HG02571 (cell line): ENCODE measurements around the gene ETNK2.

ENCODE experiments used
- ATAC-seq: cut with Tn5 transposase; IDR thresholded peaks from one replicate; pipeline ENCODE4 v1.9.1; 2021; ENCODE audit warnings: mild to moderate bottlenecking, moderate library complexity; ENCODE audit not compliant: unreplicated experiment

The ETNK2 gene

DNA sequence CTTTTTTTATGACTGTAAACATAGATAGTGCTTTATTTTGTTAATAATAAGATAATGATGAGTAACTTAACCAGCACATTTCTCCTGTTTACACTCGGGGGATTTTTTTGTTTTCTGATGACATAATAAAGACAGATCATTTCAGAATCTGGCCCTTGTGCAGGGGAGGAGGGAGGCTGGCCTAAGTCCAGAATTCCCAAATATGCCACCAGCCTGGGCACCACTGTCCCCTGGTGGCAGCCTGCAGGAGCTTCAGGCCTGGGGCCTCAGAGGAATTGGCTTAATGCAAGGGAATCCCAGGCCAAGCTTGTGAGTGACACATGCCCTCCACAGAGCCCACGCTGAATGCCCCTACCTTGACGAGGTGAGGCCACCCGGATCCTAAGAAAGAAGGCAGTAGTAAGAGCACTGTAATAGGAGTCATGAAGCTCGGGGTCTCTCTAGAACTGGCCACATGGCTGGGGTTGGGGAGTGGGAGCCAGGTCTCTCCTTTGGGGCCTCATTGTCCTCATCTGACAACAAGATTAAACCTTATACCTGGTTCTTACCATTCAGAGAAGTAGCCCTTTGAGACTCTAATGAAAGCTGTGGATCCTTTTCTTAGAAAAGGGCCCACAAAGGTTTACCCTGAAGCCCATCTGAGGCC, 24.1 kb downstream of the ETNK2 start:
- ATAC-seq, result no peak

DNA sequence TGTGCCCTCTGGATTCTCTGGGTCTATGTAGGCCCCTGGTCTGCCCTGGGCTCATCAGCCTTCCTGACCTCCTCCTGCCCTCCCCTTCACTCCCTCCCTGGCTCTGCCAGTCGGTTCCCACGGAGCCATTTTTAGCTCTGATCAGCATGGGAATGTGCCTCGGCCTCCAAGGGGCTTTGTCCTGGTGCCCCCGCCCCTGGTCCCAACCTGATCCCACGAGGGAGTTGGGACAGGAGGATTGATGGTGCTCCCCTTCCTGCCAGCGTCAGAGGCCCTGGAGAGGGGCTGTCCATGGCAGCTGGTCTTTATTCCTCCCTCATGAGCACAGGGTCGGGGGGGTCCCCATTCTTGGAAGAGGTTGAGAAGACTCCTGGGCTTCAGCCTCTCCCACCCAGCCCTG, 24.9 kb downstream of the ETNK2 start:
- no peak for ATAC-seq

DNA sequence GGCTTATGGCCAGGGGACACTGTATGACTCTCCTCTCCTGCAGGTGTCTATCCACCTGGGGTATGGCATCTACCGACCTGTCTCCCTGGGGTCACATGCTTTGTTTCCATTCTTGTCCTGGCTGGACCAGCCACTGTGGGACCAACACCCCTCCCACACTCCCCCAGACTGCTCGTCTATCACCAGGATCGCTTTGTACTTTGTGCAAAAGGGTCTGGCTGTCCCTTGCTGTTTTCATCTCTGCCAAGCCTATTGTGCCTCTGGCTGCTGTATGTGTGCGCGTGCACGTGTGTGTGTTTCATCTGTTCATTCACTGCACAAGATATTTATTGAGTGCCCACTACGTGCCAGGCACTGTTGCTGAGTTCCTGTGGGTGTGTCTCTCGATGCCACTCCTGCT, 25.5 kb downstream of the ETNK2 start:
- ATAC-seq, result no peak

DNA sequence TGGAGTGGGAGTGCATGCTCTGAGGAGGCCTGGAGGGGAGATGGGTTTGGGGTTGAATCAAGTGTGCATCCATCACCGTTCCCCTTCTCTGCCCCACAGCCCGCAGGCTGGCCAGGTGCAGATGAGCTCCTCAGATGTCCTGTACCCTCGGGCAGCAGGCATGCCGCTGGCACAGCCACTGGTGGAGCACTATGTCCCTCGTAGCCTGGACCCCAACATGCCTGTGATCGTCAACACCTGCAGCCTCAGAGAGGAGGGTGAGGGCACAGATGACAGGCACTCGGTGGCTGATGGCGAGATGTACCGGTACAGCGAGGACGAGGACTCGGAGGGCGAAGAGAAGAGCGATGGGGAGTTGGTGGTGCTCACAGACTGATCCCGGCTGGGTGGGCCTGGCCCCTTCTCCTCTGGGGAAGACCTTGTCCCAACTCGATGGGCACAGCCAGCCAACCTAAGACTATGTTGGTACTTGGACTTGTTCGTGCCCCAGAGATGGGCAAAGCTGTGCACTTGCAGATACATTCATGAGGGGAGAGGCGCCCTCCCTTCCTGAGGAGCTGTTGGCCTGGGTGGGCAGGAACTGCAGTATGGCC, 26.0 kb downstream of the ETNK2 start:
- ATAC-seq, result no peak

DNA sequence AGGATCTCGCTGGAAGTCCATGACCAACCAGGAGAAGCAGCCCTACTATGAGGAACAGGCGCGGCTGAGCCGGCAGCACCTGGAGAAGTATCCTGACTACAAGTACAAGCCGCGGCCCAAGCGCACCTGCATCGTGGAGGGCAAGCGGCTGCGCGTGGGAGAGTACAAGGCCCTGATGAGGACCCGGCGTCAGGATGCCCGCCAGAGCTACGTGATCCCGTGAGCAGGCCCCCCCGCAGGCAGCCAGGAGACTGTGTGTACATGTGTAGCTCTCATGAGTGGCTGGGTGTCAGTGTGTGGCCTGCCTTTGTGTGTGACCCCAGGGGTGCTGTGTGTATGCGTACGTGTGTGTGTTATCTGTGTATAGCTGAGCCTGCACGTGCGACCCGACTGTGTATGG, 27.2 kb downstream of the ETNK2 start:
- ATAC-seq, result no peak

DNA sequence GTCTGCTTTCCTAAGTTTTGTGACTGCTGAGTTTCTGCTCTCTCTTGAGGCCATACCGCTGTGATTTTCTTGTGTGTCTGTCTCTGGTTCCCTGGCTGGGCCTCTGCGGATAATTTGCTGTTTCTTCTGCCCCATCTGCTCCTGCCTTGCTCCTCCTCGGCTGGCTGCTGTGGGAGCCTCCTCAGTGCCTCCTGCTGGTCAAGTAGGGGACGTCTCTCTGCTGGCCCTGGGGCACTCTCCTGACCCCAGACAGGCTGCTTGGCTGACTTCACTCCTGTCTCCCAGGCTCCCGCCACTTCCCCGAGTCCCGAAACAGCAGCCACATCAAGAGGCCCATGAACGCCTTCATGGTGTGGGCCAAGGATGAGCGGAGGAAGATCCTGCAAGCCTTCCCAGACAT, 28.5 kb downstream of the ETNK2 start:
- ATAC-seq, result no peak

DNA sequence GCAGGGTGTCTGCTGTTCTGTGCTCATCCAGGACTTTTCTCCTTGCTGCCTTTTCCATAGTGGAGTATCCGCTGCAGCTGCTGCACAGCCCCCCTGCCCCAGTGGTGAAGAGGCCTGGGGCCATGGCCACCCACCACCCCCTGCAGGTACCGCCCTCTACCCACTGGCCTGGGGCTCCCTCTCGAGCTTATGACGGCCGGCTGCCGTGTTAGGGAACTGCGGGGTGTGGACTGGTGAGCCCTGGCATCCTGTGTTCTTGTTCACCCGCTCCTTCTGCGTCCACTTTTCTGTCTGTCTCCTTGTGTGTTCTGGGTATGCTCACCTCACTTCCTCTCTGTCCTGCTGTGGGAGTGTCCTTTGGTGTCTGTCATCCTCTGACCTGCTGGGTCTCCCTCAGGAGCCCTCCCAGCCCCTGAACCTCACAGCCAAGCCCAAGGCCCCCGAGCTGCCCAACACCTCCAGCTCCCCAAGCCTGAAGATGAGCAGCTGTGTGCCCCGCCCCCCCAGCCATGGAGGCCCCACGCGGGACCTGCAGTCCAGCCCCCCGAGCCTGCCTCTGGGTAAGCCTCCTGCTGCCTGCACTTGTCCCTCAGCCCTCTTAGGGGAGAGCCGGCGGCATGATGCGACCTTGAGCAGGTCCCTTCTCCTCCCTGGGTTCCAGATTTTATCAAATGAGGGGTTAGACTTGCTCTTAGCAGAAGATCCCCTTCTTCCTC, 29.8 kb downstream of the ETNK2 start:
- no peak for ATAC-seq

DNA sequence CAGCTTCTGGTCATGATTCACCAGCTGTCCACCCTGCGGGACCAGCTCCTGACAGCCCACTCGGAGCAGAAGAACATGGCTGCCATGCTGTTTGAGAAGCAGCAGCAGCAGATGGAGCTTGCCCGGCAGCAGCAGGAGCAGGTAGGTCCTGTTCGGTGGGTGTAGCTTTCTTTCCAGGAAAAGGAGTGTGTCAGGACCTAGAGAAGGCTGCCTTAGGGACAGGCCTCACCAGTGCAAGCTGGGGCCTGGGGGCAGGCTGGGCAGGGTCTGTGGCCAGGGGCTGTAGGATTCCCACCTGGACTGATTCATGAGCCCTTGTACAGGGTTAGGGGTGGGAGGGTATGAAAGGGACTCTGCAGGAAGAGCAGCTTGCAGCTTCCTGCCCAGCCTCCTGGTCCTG, 35.3 kb downstream of the ETNK2 start:
- no peak for ATAC-seq

DNA sequence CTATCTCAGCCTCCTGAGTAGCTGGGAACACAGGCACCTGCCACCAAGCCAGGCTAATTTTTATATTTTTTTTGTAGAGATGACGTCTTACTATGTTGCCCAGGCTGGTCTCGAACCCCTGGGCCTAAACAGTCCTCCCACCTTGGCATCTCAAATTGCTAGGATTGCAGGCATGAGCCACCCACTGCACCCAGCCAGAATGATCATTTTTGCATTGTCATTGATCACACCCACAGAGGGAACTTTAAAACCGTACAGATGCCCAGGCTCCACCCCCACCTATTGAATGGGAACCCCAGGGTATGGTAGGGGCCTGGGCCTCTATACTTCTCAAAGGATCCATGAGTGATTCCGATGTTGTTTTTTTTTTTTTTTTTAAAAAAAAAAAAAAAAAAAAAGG, 36.7 kb downstream of the ETNK2 start:
- ATAC-seq, result no peak

DNA sequence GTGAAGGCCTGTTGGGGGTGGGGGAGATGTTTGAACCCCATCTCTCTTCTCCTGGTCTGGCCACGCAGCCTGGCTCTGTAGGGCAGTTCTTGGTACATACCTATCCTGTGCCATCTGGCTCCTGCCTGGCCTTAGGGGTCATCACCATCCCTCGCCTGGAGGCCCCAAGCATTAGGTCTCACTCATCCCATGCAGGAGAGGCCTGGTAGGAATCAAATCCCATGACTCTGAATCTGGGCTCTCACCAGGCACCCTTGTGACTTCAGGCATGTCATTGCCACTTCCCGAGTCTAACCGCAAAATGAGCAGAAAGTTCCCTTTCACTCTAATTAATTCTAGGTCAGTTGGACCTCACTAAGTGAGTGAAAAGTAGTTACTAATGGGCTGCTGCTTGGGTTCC, 37.2 kb downstream of the ETNK2 start:
- ATAC-seq, result no peak

DNA sequence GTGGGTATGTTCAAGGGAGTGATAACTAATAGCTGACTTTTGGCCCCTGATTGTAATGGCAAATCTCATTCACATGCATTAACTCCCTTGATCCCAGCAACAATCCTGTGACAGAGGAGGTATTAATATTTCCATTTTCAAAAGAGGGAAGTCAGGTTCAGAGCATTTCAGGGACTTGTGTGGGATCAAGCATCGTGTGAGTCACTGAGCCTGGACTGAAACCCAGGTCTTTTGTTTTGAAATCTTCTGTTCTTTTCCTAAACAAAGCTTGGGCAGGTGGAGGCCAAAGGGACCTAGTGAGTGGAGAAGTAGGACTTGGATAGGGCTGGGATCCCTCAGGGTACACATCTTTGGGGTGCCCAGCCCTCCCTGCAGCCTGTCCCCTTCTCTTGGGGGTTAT, 37.9 kb downstream of the ETNK2 start:
- ATAC-seq, result no peak

DNA sequence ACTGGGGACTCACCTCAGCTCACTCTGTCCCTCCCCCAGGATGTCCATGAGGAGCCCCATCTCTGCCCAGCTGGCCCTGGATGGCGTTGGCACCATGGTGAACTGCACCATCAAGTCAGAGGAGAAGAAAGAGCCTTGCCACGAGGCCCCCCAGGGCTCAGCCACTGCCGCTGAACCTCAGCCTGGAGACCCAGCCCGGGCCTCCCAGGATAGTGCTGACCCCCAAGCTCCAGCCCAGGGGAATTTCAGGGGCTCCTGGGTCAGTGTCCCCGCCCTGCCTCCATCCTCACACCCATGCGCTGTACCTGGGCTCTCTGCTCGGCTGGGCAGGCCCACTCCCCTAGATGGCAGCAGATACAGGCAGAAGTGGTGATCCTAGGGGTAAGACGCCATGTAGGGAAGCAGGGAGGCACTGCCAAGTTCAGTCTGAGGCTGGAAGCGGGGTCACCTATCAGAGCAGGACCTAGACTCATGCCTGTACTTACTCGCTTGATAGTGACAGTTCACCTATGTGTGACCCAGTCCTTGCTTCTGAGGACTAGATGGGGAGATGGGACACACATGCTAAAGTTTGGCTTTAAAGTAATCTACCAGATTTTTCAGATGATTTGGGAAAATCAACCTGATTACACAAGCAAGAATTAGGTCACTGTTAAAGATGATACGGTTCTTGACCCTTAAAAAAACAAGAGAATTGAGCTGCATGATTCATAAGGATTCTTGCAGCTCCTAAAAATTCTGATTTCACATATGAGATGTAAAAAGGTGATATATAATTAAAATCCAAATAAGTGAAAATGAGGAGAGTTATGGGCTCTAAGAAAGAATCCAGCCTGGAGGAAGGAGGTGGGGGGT, 38.7 kb downstream of the ETNK2 start:
- ATAC-seq, result no peak

DNA sequence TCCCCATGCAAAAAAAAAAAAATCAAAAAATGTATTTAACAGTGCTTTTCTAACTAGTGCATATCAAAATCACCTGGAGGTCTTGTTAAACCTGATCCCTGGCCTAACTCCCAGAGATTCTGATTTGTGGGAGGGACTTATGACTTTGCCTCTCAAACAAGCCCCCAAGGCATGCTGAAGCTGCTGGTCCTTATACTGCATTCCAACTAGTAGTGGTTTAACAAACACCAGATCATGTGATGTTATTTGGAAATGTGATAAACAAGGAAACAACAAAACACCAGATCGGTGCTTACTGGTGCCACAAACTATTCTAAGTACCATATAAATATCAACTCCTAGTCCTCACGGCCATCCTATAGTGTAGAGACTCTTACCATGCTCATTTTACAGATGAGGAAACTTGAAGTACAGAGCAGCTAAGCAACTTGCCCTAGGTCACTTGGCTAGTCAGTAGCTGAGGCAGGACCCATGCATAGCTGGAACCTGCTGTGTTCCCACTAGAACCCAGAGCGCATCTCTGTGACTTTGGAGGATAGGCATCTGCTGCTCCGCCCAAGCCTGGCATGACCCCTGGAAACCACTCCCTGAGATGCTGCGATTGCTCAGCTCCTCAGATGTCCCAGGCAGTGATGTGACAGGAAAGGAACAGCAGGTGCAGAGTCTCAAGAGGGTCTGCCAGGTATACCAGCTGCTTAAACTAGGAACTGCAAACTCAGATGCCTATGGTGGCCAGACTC, 40.8 kb downstream of the ETNK2 start:
- no peak for ATAC-seq

DNA sequence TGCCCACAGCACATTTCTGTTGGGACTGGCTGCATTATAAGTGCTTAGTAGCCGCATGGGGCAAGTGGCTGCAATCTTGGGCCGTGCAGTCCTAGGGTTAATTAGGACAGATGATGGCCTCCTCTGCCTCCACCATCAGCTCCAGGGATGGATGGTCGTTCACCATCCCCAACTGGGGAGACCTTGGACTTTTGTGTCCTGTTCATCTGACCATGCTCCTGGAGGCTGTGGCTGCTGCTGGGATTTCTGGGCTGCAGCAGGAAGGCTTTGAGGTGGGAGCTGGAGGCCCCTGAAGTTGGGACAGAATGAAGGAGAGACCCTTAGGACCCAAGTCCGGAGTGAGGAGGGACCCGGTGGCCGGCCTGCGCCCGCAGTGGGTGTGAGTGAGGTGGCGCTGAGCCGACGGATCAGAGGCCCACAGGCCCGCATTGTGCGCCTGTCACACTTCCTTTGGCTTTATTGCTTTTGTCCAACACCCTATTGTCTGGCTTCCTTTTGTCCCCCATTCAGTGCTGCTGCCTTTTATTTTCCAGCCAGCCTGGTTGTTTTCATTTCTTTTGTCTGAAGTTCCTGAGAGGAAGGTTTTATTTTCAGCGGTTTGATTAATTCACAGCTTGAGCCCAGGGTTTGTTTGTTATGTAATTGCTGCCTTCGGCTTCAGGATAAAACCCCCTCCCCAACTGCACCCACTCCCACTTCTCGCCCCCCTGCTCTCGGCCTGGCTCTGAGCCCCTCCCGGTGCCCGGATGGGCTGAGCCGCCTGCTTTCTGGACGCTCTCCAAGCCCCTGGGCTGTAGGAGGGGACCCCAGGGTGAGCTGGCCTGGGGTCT, 43.3 kb downstream of the ETNK2 start:
- ATAC-seq, result no peak

DNA sequence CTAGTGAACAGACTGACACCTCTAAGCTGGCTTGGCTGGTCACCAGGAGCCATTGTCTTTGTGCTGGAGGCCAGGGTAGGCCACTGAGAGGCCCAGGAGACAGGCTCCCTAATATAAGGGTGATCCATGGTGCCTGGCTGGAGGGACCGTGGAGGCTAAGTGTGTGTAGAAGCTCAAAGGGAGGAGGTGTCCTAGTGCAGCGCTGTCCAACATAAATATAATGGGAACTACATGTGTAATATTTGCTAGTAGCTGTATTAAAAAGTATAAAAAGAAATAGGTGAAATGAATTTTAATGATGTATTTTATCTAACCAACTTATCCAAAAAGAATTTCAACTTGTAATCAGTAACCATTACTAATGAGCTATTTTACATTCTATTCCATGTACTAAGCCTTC, 44.0 kb downstream of the ETNK2 start:
- ATAC-seq, result no peak

DNA sequence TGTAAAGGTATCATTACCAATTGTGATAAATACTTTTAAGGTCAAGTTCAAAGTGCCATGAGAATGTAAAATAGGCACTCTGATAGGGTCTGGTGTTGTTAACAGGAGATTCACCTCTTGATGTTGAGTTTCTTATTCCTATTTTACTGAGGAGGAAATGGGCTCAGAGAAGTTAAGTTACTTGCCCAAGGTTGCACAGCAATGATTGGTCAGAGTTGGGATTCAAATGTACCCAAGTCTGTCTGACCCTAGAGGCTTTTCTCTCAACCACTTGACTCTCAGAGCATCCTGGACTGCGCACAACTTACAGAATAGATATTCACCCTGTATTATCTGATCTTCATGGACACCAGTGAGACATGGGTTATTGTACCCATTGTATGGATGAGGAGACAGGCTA, 45.0 kb downstream of the ETNK2 start:
- no peak for ATAC-seq

DNA sequence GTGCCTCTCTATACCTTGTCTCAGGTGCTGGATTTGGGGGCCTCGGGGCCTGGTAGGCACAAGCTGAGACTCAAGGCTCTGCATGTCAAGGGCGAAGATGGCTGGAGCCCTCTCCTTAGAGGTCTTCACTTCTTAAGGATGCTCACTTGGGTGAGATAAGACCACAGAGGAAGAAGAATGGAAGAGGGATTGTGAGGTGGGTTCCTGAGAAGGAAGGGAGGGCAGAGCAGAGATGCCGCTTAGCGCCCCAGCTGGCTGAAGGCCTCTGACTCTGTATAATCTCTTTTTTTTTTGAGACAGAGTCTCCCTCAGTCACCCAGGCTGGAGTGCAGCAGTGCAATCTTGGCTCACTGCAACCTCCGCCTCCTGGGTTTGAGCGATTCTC, 46.7 kb downstream of the ETNK2 start:
- ATAC-seq, result no peak

DNA sequence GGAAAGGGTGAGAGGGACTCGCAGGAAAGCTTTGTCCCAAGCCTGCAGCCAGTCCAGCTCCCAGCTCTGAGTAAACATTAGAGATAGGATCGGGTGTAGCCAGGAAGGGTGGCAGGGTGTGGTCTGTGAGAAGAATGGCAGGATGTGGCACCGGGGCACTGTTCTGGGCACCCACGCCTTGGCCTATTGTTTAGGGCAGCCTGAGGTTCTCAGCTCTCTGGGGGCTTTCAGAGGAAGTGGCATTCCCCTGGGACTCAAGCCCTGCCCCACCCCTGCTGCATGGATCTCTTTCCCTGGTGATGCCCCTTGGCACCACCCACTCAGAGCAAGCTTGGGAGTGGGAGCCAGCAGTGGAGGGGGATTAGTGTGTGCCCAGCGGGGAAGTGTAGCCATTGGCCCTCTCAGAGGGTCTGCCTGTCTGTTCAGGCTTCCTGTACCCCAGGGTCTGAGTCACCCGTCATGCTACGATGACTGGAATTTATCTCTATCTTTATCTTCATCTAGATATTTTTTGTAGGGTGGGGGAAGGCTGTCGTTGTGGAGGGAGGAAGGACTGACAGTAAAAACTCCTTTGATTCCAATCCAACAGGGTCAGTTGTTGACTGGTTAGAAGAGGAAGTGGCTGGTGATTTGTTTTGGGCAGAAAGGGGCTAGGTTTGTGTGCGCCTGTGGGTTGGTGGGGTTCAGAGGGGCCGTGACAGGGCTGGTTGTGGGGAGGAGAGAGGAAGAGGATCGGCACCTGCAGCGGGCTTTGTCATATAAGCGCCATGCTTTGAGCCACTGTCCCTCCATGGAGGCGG, 47.3 kb downstream of the ETNK2 start:
- ATAC-seq, result no peak

DNA sequence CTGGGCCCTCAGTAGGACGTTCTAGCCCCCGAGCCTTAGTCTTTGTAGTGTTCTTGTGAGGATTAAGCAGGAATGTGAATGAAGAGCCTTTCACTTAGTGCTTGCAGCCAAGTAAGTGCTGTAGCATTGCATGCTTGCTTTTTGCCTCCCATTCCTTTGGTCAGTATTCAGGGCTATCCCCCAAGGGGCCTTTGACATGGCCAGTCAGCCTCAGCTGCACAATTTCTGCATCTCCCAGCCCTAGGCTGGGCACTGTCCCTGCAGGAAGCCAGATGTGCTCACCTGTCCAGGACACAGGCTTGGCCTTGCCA, 48.5 kb downstream of the ETNK2 start:
- no peak for ATAC-seq
